DOHH2 (cell line): ENCODE data around the gene RASA3.

Experiments
- EZH2phosphoT487 ChIP-seq: fragments of 200-600 bp; sonication (generic); IDR thresholded peaks from 2 replicates; pipeline ENCODE4 v1.6.1; 2017; ENCODE audit warnings: borderline replicate concordance, mild to moderate bottlenecking, antibody characterized with exemption, low read length, moderate library complexity, mixed read lengths
- TF ChIP-seq, protein P1 (sequence below): fragments of 200-600 bp; sonication (generic); IDR thresholded peaks from one replicate; pipeline ENCODE4 v1.5.1; 2014; ENCODE audit warnings: antibody characterized with exemption, mild to moderate bottlenecking, low read depth, low read length; ENCODE audit not compliant: poor library complexity, severe bottlenecking

DNA sequence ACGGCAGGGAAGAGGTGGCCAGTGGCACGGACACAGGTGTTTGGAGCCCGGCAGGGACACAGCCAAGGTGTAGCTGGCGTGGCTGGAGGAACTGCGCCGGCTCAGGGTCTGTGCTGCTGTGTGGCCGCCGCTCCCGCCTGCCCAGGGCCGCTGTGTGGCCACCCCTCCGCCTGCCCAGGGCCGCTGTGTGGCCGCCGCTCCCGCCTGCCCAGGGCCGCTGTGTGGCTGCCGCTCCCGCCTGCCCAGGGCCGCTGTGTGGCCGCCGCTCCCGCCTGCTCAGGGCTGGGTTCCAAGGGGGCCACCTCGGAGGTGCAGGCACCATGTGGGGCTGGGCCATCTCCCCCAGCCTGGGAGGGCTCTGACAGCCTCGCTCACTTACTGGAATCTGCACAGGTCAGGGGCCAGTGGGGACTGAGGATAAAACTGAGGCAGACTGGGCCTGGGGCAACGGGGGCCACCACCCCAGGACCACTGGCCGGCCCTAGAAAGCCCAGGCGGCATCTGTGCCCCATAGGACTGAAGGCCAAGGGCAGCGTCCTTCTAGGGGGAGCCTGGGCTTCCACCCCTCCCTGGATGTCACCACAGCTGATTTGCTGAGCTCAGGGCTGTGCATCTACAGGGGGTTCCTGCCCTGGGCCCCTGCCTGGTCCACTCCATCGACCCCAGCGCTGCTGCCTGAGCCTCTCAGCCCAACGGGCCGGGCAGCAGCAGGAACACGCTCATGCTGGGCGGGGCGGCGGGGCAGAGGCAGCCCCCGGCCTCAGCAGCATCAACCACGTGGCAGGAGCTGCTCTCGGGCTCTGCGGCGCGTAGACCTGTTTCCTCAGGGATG lies 180.1 kb downstream of the RASA3 start:
- no peak for TF ChIP-seq EZH2phosphoT487
- TF ChIP-seq, protein P1, sequence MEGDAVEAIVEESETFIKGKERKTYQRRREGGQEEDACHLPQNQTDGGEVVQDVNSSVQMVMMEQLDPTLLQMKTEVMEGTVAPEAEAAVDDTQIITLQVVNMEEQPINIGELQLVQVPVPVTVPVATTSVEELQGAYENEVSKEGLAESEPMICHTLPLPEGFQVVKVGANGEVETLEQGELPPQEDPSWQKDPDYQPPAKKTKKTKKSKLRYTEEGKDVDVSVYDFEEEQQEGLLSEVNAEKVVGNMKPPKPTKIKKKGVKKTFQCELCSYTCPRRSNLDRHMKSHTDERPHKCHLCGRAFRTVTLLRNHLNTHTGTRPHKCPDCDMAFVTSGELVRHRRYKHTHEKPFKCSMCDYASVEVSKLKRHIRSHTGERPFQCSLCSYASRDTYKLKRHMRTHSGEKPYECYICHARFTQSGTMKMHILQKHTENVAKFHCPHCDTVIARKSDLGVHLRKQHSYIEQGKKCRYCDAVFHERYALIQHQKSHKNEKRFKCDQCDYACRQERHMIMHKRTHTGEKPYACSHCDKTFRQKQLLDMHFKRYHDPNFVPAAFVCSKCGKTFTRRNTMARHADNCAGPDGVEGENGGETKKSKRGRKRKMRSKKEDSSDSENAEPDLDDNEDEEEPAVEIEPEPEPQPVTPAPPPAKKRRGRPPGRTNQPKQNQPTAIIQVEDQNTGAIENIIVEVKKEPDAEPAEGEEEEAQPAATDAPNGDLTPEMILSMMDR = no peak
